GM19193 (cell line): ENCODE results near the gene CDH24.

ENCODE experiments used
- POLR2A ChIP-seq: IDR thresholded peaks from 4 replicates; pipeline ENCODE4 v1.6.1; 2011; ENCODE audit not compliant: insufficient read depth, insufficient read length; ENCODE audit errors: extremely low read depth

CDH24 gene

GRCh38 chr14:23045419-23046357, 11.6 kb downstream of the CDH24 start:
- TF ChIP-seq POLR2A: no peak

- no peak for TF ChIP-seq POLR2A
Measured at GRCh38 chr14:23044840-23045239, 12.5 kb downstream of the CDH24 start.

GRCh38 chr14:23043754-23044153, 13.6 kb downstream of the CDH24 start:
- no peak for TF ChIP-seq POLR2A

GRCh38 chr14:23043145-23043544, 14.2 kb downstream of the CDH24 start:
- no peak for TF ChIP-seq POLR2A

GRCh38 chr14:23042162-23042965, 15.0 kb downstream of the CDH24 start, which contains the start of gene PSMB11:
Gene PSMB11 (plus strand): TSS chr14:23042212. CDS start chr14:23042226, 14 bp downstream.
- TF ChIP-seq POLR2A: no peak

- TF ChIP-seq POLR2A: no peak
Measured at GRCh38 chr14:23041729-23042128, 15.6 kb downstream of the CDH24 start.

- TF ChIP-seq POLR2A: no peak
Measured at GRCh38 chr14:23040100-23040499, 17.2 kb downstream of the CDH24 start.

- TF ChIP-seq POLR2A: no peak
Measured at GRCh38 chr14:23035303-23036144, 21.8 kb downstream of the CDH24 start.

GRCh38 chr14:23034498-23035302, 22.6 kb downstream of the CDH24 start, which contains the start of gene PSMB5:
Gene PSMB5 (minus strand): TSS chr14:23034900. CDS start chr14:23034881, 19 bp downstream.
- peak; percentile 86 for TF ChIP-seq POLR2A

GRCh38 chr14:23033801-23034497, 23.4 kb downstream of the CDH24 start:
- TF ChIP-seq POLR2A: no peak

- TF ChIP-seq POLR2A: no peak
Measured at GRCh38 chr14:23033251-23033727, 24.0 kb downstream of the CDH24 start.

GRCh38 chr14:23030936-23031335, 26.4 kb downstream of the CDH24 start:
- no peak for TF ChIP-seq POLR2A

GRCh38 chr14:23028799-23029198, 28.5 kb downstream of the CDH24 start:
- TF ChIP-seq POLR2A: no peak
